Amygdala (tissue), 56 donors: ENCODE data around the gene KRTAP4-6.
"Not testable (repeated sequence)": the region's sequence is repeated elsewhere in the genome, so short reads cannot be mapped to it uniquely, and the experiment has no call there.

ENCODE experiments used
- DNase-seq, 56 donors: peaks; one replicate each; lab custom pipeline; 2025; lab: John Stamatoyannopoulos, UW

The KRTAP4-6 gene

DNA sequence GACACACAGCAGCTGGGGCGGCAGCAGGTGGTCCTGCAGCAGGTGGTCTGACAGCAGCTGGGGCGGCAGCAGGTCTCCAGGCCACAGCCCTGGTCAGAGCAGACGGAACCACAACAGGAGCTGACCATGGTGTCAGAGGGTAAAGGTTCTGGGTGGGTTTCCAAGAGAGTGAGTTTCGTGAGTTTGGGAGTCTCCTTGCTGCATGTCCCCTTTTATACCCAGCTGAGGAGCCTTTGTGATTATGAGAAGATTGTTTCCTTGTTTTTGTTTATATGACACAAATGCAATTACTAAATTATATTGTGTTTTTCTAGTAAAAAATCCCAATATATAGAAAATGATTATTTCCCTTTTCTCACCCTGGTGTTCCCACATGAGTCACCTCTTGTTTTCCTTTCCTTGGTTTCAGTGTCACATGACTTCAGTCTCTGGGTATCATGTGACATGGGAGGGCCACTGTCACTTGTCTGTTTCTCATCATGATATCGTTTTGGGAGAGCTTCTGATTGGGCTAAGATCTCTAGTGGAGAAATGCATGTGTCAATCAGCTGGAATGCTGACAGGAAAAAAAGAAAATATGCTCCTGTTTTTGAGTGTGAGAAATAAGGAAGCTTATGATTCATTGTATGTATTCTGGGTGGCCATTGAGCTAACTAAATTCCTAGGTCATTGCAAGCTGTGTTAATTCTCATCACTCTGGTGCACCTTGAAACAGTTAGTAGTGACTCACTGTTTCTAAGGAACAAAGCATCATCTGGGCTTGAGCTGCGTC is at the start of gene KRTAP4-6:
KRTAP4-6 (minus strand) TSS at position 185 of the 772 bp plus-strand sequence; CDS start at position 128, 57 bp downstream.
- DNase-seq: no peak

DNA sequence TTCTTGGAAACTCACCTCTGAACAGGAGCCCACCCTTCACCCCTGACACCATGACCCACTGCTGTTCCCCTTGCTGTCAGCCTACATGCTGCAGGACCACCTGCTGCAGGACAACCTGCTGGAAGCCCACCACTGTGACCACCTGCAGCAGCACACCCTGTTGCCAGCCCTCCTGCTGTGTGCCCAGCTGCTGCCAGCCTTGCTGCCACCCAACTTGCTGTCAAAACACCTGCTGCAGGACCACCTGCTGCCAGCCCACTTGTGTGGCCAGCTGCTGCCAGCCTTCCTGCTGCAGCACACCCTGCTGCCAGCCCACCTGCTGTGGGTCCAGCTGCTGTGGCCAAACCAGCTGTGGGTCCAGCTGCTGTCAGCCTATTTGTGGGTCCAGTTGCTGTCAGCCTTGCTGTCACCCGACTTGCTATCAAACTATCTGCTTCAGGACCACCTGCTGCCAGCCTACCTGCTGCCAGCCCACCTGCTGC is 49.5 kb upstream of the KRTAP4-6 start, which contains the start of gene KRTAP9-1:
KRTAP9-1 (plus strand) TSS at position 51 of the 482 bp plus-strand sequence; CDS start at position 51, 0 bp downstream.
- DNase-seq: not testable (repeated sequence)

- DNase-seq: no peak
Measured at GRCh38 chr17:41186872-41187271, 46.5 kb upstream of the KRTAP4-6 start.

DNA sequence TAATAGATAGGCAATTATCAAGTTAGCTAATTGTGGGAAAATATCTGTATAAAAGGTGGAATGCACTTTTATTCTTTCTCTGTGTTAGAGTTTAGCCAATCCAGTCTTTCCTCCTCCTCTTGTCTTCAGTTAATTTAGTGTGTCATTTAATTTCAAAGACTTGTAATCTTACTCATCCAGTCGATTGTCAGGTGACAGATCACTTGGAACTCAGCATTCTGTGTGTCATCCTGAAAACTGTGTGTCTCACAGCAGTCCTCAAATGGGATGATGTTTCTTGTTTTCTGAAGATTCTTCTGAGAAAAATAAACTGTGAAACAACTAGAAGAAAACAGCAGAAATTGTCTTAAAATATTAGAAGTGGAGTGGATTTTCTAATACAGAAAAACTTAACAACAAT is 44.7 kb upstream of the KRTAP4-6 start:
- DNase-seq: no peak

- no peak for DNase-seq
Measured at GRCh38 chr17:41184480-41184961, 44.2 kb upstream of the KRTAP4-6 start, which contains the start of gene KRTAP4-1. Gene KRTAP4-1, minus strand, starts transcription at chr17:41184911. Its CDS starts 57 bp downstream, at chr17:41184854.

DNA sequence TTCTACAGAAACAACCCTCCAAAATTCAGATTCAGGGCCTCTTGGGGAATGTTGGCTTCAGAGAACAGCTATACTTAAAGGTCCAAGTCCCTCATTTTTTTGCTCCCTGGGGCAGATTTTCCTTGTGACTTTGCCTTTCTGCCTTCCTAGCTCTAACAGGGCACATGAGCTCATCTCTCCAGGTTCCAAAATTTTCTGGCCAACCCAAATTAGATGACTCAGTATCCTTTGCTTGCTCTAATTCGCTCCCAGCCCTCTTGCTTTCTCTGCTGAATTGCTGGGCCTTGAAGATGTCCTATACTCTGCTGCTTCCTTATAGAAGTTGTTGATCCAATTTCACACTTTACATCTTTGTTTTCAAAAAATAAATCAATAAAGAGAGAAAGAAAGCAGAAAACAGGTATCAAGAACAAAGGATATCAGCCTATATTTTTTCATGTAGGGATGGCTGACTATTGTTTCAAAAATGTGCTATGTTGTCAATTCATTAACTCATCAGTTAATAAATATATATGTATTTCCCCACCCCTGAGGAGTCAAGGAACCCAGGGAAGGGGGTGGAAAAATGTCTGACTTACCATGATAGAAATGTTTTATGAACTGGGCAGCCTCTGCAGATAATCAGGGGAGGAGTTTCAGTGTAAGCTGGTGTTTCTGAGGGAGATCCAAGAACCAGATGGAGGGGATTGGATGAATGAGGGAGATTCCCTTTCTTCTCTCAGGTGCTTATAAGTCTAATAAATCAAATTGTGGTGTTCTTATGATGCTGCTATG is 38.7 kb upstream of the KRTAP4-6 start:
- DNase-seq: no peak

DNA sequence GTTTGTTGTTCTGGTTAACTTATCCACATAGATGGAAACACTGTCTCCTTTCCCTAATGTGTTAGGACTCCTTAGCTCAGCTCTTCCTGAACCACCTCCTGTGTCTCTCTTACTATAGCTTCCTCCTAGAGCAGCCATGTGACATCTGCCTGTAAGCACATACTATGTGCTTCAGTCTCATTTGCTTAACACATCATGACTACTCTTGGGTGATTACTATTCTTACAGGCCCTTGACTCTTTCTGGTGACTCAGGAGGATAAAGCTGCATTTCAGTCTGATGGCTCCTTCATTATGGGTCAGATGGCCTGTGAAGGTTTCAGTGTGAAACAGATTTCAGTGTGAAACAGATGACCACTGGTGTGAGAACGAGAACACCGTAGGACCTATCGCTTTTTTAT is 38.0 kb upstream of the KRTAP4-6 start:
- DNase-seq: no peak

DNA sequence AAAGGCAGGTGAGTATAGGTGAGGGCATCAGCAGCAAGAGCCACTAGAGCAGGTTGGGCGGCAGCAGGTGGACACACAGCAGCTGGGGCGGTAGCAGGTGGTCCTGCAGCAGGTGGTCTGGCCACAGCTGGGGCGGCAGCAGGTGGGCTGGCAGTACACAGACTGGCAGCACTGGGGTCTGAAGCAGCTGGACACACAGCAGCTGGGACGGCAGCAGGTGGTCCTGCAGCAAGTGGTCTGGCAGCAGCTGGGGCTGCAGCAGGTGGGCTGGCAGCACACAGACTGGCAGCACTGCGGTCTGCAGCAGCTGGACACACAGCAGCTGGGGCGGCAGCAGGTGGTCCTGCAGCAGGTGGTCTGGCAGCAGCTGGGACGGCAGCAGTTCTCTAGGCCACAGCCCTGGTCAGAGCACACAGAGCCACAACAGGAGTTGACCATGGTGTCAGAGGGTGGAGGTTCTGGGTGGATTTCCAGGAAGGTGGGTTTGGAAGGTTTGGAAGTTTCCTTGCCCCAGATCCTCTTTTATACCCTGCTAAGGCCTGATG is 37.5 kb upstream of the KRTAP4-6 start, which contains the start of gene KRTAP4-2:
KRTAP4-2 (minus strand) TSS at position 495 of the 545 bp plus-strand sequence; CDS start at position 438, 57 bp downstream.
- no peak for DNase-seq

- peak in 1 of 56 donors; percentile 0 for DNase-seq
Measured at GRCh38 chr17:41176744-41177387, 36.5 kb upstream of the KRTAP4-6 start.

DNA sequence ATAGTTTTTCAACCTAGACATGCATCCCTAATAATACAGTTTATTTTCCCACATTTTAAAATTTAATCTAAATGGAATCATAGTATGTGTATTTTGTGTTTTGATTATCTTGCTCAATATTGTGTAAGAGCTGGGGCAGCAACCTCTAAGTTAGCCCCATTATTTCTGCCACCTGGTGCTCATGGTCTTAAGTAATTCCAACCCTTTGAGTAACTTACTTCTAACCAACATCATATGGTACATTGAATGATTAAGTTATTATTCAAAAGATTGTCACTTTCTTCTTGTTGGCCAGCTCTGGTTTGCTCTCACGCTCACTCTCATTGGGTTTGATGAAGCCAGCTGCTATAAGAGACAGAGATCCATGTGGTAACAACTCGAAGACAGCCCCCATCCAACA is 31.5 kb upstream of the KRTAP4-6 start:
- no peak for DNase-seq

- no peak for DNase-seq
Measured at GRCh38 chr17:41168121-41168520, 27.8 kb upstream of the KRTAP4-6 start, which contains the start of gene KRTAP4-3. Gene KRTAP4-3, minus strand, starts transcription at chr17:41168221. Its CDS starts 49 bp downstream, at chr17:41168172.

DNA sequence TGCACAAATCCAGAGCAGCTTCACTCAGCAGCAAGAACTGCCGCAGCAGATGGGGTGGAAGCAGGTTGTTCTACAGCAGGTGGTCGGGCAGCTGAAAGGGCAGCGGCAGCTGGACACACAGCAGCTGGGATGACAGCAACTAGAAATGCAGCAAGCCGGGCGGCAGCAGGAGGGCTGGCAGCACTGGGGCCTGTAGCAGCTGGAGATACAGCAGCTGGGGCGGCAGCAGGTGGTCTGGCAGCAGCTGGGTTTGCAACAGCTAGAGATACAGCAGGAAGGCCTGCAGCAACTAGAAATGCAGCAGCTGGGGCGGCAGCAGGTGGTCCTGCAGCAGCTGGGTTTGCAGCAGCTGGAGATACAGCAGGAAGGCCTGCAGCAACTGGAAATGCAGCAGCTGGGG is 27.2 kb upstream of the KRTAP4-6 start:
- no peak for DNase-seq

DNA sequence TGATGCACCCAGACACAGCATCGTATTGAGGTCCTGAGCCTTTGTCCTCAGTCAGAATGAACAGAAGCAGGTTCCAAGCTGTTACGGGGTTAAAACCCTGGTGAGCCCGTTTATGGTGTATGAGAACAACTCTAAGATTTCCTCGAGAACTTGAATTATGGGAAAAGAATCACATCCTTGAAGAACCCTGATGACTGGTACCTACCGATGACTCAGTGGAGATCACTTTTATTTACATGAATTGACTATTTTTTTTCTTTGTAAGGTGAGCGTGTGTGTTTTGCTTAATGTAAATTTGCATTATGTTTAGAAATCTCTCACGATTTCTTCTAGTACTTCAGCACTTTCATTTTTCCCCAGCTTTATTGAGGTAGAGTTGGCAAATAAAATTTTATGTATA is 23.5 kb upstream of the KRTAP4-6 start:
- no peak for DNase-seq

GRCh38 chr17:41160648-41161047 is 20.3 kb upstream of the KRTAP4-6 start, which contains the start of gene KRTAP4-4:
Gene KRTAP4-4, minus strand, starts transcription at chr17:41160748. Its CDS starts 57 bp downstream, at chr17:41160691.
- no peak for DNase-seq

GRCh38 chr17:41160190-41160589 is 19.8 kb upstream of the KRTAP4-6 start:
- not testable (repeated sequence) for DNase-seq

DNA sequence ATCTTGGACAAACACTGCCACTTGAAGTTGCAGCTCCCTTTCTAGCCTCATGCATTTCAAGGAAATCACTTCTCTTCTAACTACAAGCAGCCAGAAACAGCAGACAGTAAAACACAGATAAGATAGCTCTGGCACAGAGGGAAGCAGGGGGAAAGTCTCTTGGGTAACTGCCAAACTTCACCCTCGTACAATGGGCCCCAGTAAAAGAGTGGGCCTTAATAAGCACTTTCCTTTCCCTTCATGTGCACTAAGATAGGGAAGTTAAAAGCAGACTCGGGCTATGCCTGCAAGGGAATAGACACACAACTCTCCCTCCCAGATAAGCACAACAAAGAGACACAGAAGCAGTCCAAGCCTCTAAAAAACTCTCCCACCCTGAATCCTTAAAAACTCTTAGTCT is 13.5 kb upstream of the KRTAP4-6 start:
- DNase-seq: peak in 6 of 56 donors; percentile 2 to 40 (median 4)

GRCh38 chr17:41151525-41151924 is 11.2 kb upstream of the KRTAP4-6 start:
- DNase-seq: no peak

GRCh38 chr17:41150026-41150425 is 9.7 kb upstream of the KRTAP4-6 start:
- no peak for DNase-seq

DNA sequence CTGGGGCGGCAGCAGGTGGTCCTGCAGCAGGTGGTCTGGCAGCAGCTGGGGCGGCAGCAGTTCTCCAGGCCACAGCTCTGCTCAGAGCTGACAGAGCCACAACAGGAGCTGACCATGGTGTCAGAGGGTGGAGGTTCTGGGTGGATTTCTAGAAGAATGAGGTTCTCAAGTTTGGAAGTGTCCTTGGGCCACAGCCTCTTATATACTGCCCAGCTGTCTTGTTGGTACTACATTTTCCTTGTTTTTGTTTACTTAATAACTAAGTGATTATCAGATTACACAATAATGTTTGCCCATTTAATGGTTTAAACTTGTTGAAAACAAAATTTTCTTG is 9.3 kb upstream of the KRTAP4-6 start, which contains the start of gene KRTAP4-5:
KRTAP4-5 (minus strand) TSS at position 174 of the 334 bp plus-strand sequence; CDS start at position 116, 58 bp downstream.
- DNase-seq: no peak
